Left lobe of liver (tissue), 2 donors: ENCODE data around the gene MPZL3. TPM values are rescaled to one million over a fixed set of nuclear protein-coding genes. Genes with fewer than 3 reads are reported as not detected.
"Not testable (repeated sequence)": the region's sequence is repeated elsewhere in the genome, so short reads cannot be mapped to it uniquely, and the experiment has no call there.

Experiments used
- ATAC-seq: fragments of 200-7000 bp; cut with Tn5 transposase; one replicate; pipeline ENCODE4 v1.9.1; 2020; ENCODE audit warnings: mild to moderate bottlenecking, moderate library complexity
- DNase-seq: peaks from one replicate; pipeline ENCODE4 v3.0.0-alpha.2; 2020; ENCODE audit warnings: low spot score
- total RNA-seq: library from RNA; stranded (reverse); gene quantifications from one replicate; pipeline ENCODE4 v1.2.1, GENCODE V29; 2021
- donor health status: DM: no; HTN: no; CAD: no; lungs with moderate emphysema.
- donor health status: DM: no; HTN: yes; CAD: no.

The MPZL3 gene
- total RNA-seq, 1 donor from 2014 or later: 5.8 TPM

DNA sequence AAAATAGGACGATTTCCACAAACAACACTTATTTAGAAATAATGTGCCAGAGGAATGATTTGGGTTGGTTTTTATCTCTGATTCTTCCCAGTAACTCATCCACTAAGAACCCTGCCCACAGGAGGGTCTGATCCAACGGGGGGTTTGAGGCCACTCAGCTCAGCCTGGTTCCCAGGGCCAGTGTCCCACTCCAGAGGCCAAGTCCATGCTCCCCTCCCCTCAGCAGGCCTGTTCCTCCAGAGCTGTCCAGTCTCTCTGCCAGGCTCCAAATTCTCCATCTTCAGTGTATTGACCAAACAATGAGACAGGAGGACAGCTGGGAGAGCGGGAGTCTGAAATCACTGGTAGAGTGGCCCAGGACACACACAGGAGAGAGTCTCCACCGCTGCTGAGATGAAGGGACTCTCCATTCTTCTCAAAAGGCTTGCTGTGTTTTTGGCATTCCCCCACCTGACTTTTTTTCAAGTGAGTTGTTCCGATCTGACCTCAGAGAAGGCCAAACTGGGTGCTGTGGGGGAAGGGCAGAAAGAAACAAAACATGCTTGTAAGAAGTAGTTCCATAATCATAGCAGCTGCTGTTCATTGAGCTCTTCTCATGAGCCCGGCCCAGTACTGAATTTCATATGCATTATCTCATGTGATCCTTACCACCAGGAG lies 58.1 kb downstream of the MPZL3 start:
- ATAC-seq (no peak), DNase-seq (no peak)

DNA sequence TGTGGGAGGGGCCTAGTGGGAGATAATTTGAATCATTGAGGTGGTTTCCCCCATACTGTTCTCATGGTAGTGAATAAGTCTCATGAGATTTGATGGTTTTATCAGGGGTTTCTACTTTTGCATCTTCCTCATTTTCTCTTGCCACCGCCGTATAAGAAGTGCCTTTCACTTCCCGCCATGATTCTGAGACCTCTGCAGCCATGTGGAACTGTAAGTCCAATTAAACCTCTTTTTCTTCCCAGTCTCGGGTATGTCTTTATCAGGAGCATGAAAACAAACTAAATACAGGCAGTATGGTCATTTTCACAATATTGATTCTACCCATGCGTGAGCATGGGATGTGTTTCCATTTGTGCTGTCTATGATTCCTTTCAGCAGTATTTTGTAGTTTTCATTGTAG lies 59.3 kb downstream of the MPZL3 start:
- DNase-seq, ATAC-seq: not testable (repeated sequence)

DNA sequence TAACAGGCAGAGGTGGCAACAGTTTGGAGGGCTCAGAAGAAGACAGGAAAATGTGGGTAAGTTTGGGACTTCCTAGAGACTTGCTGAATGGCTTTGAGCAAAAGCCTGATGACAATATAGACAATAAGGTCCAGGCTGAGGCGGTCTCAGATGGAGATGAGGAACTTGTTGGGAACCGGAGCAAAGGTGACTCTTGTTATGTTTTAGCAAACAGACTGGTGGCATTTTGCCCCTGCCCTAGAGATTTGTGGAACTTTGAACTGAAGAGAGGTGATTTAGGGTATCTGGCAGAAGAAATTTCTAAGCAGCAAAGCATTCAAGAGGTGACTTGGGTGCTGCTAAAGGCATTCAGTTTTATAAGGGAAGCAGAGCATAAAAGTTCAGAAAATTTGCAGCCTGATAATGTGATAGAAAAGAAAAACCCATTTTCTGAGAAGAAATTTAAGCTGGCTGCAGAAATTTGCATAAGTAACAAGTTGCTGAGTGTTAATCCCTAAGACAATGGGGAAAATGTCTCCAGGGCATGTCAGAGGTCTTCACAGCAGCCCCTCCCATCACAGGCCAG lies 61.1 kb downstream of the MPZL3 start:
- DNase-seq, ATAC-seq: not testable (repeated sequence)

DNA sequence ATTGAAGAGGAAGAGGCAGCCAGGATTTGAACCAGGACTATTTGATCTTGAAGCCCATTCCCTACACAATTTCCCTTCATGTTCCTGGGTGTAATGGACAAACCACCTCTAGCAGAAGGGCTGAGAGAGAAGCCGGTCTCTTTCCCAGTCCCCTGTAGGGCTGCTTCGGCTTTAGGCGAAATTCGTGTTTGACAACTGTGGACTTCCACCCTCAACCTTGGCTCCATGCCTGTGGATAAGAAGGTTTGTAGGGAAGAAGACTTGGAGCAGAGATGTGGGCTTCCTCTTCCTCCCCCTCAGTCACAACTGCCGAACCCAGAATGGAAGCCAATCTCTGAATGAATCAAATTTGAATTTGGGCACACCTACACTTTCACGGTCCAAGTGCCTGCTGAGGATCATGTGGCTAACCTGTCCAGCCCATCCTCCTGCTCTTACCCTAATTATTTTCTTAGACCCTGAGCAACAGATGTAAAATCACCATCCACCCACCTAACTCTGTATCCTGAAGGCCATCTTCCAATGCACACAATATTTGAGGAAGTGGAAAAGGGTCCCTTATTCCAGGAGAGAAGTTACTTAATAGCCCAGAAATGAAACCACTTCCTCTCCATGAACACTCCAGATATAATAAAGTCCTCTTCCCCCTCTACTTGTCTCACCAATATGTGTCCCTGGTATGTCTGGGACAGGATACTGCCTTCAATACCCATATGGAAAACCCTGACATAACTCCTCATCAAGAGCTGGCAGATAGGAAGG lies 65.6 kb downstream of the MPZL3 start:
- peak; percentile 68 for DNase-seq
- ATAC-seq: peak; percentile 93

DNA sequence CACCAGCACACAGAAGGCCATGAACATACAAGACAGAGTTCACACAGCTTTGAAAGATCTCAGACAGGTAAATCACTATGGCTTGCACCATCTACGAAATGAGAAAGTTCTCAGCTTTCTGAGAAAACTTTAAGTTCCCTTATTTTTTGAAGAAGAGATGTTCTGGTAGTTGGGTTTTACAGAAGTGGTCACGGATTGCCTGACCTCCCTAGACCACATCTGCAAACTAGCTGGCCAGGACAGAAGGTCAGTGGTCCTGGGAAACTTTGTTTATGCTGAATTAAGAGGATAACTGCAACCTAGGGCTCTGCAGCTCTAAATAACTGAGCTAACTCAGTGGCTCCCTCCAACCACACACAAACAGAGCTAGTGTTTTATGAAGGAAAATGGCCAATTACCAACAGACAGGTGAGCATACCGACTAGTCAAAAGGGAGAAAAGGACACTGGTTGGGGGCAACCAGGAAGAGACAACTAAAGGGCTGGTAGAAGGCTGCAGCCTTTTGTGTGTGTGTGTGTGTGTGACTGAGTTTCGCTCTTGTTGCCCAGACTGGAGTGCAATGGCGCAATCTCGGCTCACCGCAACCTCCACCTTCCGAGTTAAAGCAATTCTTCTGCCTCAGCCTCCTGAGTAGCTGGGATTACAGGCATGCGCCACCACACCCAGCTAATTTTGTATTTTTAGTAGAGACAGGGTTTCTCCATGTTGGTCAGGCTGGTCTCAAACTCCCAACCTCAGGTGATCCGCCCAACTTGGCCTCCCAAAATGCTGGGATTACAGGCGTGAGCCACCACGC lies 67.2 kb downstream of the MPZL3 start:
- ATAC-seq (no peak), DNase-seq (no peak)

DNA sequence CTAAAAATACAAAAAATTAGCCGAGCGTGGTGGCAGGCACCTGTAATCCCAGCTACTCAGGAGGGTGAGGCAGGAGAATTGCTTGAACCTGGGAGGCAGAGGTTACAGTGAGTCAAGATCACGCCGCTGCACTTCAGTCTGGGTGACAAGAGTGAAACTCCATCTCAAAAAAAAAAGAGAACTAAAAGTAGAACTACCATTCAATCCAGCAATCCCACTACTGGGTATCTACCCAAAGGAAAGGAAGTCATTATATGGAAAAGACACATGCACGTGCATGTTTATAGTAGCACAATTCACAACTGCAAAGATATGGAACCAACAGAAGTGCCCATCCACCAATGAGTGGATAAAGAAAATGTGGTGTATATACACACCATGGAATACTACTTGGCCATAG lies 68.5 kb downstream of the MPZL3 start:
- not testable (repeated sequence) for ATAC-seq, DNase-seq

DNA sequence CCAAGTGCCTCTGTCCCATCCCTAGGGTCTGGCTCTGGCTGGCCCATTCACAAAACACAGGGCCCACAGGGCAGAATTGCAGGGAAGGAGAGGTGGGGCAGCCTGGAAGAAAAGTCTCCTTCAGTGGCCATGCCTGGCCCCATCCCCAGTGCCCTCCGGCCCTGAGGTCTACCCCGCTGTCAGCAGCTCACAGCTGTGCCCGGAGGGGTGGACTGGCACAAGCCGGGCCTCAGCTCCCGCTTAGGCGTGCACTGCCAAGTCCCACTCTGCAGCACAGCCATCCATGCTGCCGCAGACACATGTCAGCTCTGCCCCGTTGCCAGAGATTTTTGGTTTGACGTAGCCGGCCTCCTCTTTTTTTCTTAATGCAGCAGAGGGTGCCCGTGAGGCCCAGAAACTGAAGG lies 71.9 kb downstream of the MPZL3 start:
- DNase-seq (no peak), ATAC-seq (no peak)

DNA sequence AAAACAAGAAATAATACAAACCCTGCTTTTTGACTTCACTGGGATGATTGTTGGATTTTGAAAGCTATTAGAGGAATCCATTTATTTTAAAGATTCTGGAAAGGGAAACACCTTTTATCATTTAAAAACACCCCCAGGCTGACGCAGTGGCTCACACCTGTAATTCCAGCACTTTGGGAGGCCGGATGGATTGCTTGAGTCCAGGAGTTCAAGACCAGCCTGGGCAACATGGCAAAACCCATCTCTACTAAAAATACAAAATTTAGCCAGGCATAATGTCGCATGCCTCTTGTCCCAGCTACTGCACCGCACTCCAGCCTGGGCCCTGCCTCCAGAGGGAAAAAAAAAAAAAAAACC lies 75.4 kb downstream of the MPZL3 start:
- ATAC-seq (no peak), DNase-seq (no peak)

Other genes starting within 250 kb of the MPZL3 start
- not detected for gene TMPRSS4, start 175.3 kb downstream of the MPZL3 start, total RNA-seq
- 0.08 TPM for gene SMIM35, start 165.4 kb downstream of the MPZL3 start, total RNA-seq
- gene SCN4B, start 99.5 kb downstream of the MPZL3 start, total RNA-seq: 0.20 TPM
- not detected for gene SCN2B, start 75.7 kb downstream of the MPZL3 start, total RNA-seq
- 1.9 TPM for gene JAML, start 27.4 kb downstream of the MPZL3 start, total RNA-seq
- 18.6 TPM for gene MPZL2, start 11.9 kb upstream of the MPZL3 start, total RNA-seq
- 1.5 TPM for gene CD3E, start 52.4 kb upstream of the MPZL3 start, total RNA-seq
- 1.6 TPM for gene CD3D, start 90.3 kb upstream of the MPZL3 start, total RNA-seq
- gene CD3G, start 92.0 kb upstream of the MPZL3 start, total RNA-seq: 0.23 TPM
- gene UBE4A, start 107.2 kb upstream of the MPZL3 start, total RNA-seq: 22.8 TPM
- gene ATP5MG, start 149.2 kb upstream of the MPZL3 start, total RNA-seq: 94.9 TPM
- 20.4 TPM for gene KMT2A, start 184.1 kb upstream of the MPZL3 start, total RNA-seq